Activated effector memory CD4-positive, alpha-beta T cell treated with Interleukin-2 at 50 U/mL for 16 hours (primary cell): ENCODE results near the gene WDTC1.
"Not testable (repeated sequence)": the region's sequence is repeated elsewhere in the genome, so short reads cannot be mapped to it uniquely, and the experiment has no call there.

Experiments
- DNase-seq: peaks from one replicate; pipeline ENCODE4 v3.0.0-alpha.2; 2020

WDTC1 gene

GRCh38 chr1:27234049-27234882 is at the start of gene WDTC1:
Gene WDTC1 (plus strand): TSS chr1:27234632. CDS start chr1:27261055, 26,423 bp downstream.
- peak; percentile 98 for DNase-seq

- not testable (repeated sequence) for DNase-seq
These were observed 49.8 kb upstream of the WDTC1 start for GRCh38 chr1:27184665-27185064.

- no peak for DNase-seq
These were observed 42.3 kb upstream of the WDTC1 start for GRCh38 chr1:27192039-27192529.

- DNase-seq: no peak
These were observed 41.2 kb upstream of the WDTC1 start for GRCh38 chr1:27193194-27193593.

GRCh38 chr1:27201295-27201694 is 33.1 kb upstream of the WDTC1 start:
- DNase-seq: no peak

GRCh38 chr1:27203946-27204345 is 30.5 kb upstream of the WDTC1 start:
- DNase-seq: no peak

GRCh38 chr1:27207238-27207637 is 27.2 kb upstream of the WDTC1 start:
- not testable (repeated sequence) for DNase-seq

GRCh38 chr1:27208143-27208850 is 26.1 kb upstream of the WDTC1 start:
- DNase-seq: not testable (repeated sequence)

- no peak for DNase-seq
These were observed 18.0 kb upstream of the WDTC1 start for GRCh38 chr1:27216466-27216865.

- DNase-seq: no peak
These were observed 17.0 kb upstream of the WDTC1 start for GRCh38 chr1:27217401-27217800.

- DNase-seq: no peak
These were observed 15.7 kb upstream of the WDTC1 start for GRCh38 chr1:27218736-27219135.

GRCh38 chr1:27220096-27220495 is 14.3 kb upstream of the WDTC1 start:
- DNase-seq: no peak

- DNase-seq: not testable (repeated sequence)
These were observed 13.5 kb upstream of the WDTC1 start for GRCh38 chr1:27220702-27221497.

- no peak for DNase-seq
These were observed 8.8 kb upstream of the WDTC1 start for GRCh38 chr1:27225621-27226020.

GRCh38 chr1:27227765-27228164 is 6.7 kb upstream of the WDTC1 start:
- no peak for DNase-seq

- no peak for DNase-seq
These were observed 774 bp upstream of the WDTC1 start for GRCh38 chr1:27233667-27234048.

- DNase-seq: no peak
These were observed 1.4 kb downstream of the WDTC1 start for GRCh38 chr1:27235827-27236226.

GRCh38 chr1:27237112-27237511 is 2.7 kb downstream of the WDTC1 start:
- no peak for DNase-seq

- DNase-seq: no peak
These were observed 3.6 kb downstream of the WDTC1 start for GRCh38 chr1:27238032-27238431.

GRCh38 chr1:27241677-27242076 is 7.2 kb downstream of the WDTC1 start:
- no peak for DNase-seq

GRCh38 chr1:27243665-27244064 is 9.2 kb downstream of the WDTC1 start:
- DNase-seq: not testable (repeated sequence)

GRCh38 chr1:27246194-27246593 is 11.8 kb downstream of the WDTC1 start:
- no peak for DNase-seq

- DNase-seq: no peak
These were observed 19.2 kb downstream of the WDTC1 start for GRCh38 chr1:27253596-27253995.
